Kidney (tissue), 22 donors: Measurements from ENCODE around the gene TST. TPM values are rescaled to one million over a fixed set of nuclear protein-coding genes. Genes with fewer than 3 reads are reported as not detected.

Source experiments
- DNase-seq, 5 donors: peaks; one replicate each; pipeline ENCODE4 v3.0.0-alpha.2; 2013 to 2020
- FAIRE-seq: peaks from 2 replicates; lab custom pipeline; 2012; peaks lifted over from hg19 to GRCh38; lab: Jason Lieb, UNC
- H3K27ac ChIP-seq, 2 donors: one replicate each; pipeline ENCODE4 v1.7.0; 2013; ENCODE audit warnings: low read depth in 2 of 2, low read length in 2 of 2, inconsistent platforms in 1 of 2
- H3K27me3 ChIP-seq: one replicate; pipeline ENCODE4 v1.7.1; 2013; ENCODE audit warnings: low read length, inconsistent platforms; ENCODE audit not compliant: control insufficient read depth, insufficient read depth
- H3K36me3 ChIP-seq, 3 donors: one replicate each; pipeline versions ENCODE4 v1.7.0 to v1.7.1; 2013; ENCODE audit warnings: low read length in 3 of 3, control low read depth in 1 of 3, inconsistent platforms in 1 of 3; ENCODE audit not compliant: insufficient read depth in 3 of 3, control insufficient read depth in 2 of 3
- H3K4me1 ChIP-seq, 3 donors: one replicate each; pipeline versions ENCODE4 v1.7.0 to v1.7.1; 2013; ENCODE audit warnings: low read length in 3 of 3, inconsistent platforms in 1 of 3, low read depth in 1 of 3; ENCODE audit not compliant: control insufficient read depth in 2 of 3, insufficient read depth in 2 of 3
- H3K4me3 ChIP-seq, 3 donors: one replicate each; pipeline versions ENCODE4 v1.7.0 to v1.8.1; 2013; ENCODE audit warnings: low read length in 3 of 3, control low read depth in 1 of 3, inconsistent platforms in 1 of 3
- H3K9ac ChIP-seq, 3 donors: one replicate each; pipeline versions ENCODE4 v1.7.0 to v1.7.1; 2013; ENCODE audit warnings: low read length in 3 of 3, control low read depth in 1 of 3, inconsistent platforms in 1 of 3
- H3K9me3 ChIP-seq, 3 donors: one replicate each; pipeline versions ENCODE4 v1.7.0 to v1.7.1; 2013; ENCODE audit warnings: low read length in 3 of 3, control low read depth in 1 of 3, inconsistent platforms in 1 of 3; ENCODE audit not compliant: control insufficient read depth in 2 of 3, insufficient read depth in 1 of 3
- CTCF ChIP-seq: IDR thresholded peaks from 3 replicates; pipeline ENCODE4 v1.5.1; 2012; ENCODE audit warnings: mild to moderate bottlenecking, moderate library complexity, borderline replicate concordance; ENCODE audit not compliant: insufficient read depth; ENCODE audit errors: extremely low read depth
- intact Hi-C: fragments of 100-400 bp; cut with DNase I; formaldehyde crosslinking; loops from one replicate; pipeline ENCODE4 v1.11.1; 2022
- long read RNA-seq, 10 donors: library from polyadenylated mRNA in 1 of 10; unstranded in 1 of 10; transcript quantifications; one replicate each; pipeline ENCODE4 v2.0.0 and lab custom pipeline, GENCODE V29; 2021 to 2026
- polyA plus RNA-seq: library from polyadenylated mRNA; stranded (reverse); fragments of 350-450 nt; fragmentation: Illumina TruSeq; extraction: RNeasy Lipid Tissue Mini Kit (QIAGEN cat#74804); gene quantifications from one replicate; pipeline ENCODE4 v1.2.3, GENCODE V29; 2014; ENCODE audit warnings: low read depth, low replicate concordance; ENCODE audit not compliant: insufficient read depth
- total RNA-seq: library from RNA; stranded (reverse); fragmentation: NEBNext Ultra II Directional; extraction: Animal tissue kit (Norgen Biotek cat#: 25700); gene quantifications from one replicate; pipeline ENCODE4 v1.2.1, GENCODE V29; 2021
- donor health status: control.
- donor health status: control.
- donor health status: control.
- donor health status: control.
- donor health status: control.
- donor health status: DM: yes; HTN: yes; CAD: no.
- donor health status: Normal renal cell carcinoma (clear cell type).

The TST gene
- total RNA-seq: 48.7 TPM
- 283 TPM for polyA plus RNA-seq
- long read RNA-seq, donor 1, transcript TST-201 (3 exons, 1,211 nt): major isoform, 7 of 159 reads
- long read RNA-seq, donor 1, partial matches to known transcripts: 148 of 159 reads
- long read RNA-seq, donor 1, other reads (novel, unspliced or antisense): 0 of 159 reads
- long read RNA-seq, donor 2, transcript TST-202 (2 exons, 1,797 nt): major isoform, 11 of 149 reads
- long read RNA-seq, donor 2, transcript TST-201 (3 exons, 1,211 nt): minor isoform, 7 of 149 reads
- long read RNA-seq, donor 2, partial matches to known transcripts: 108 of 149 reads
- long read RNA-seq, donor 2, other reads (novel, unspliced or antisense): 23 of 149 reads
- long read RNA-seq, donor 3, transcript TST-202 (2 exons, 1,797 nt): major isoform, 10 of 80 reads
- long read RNA-seq, donor 3, transcript TST-201 (3 exons, 1,211 nt): minor isoform, 7 of 80 reads
- long read RNA-seq, donor 3, partial matches to known transcripts: 63 of 80 reads
- long read RNA-seq, donor 3, other reads (novel, unspliced or antisense): 0 of 80 reads
- long read RNA-seq, donor 4, transcript TST-202 (2 exons, 1,797 nt): major isoform, 15 of 108 reads
- long read RNA-seq, donor 4, transcript TST-201 (3 exons, 1,211 nt): minor isoform, 8 of 108 reads
- long read RNA-seq, donor 4, partial matches to known transcripts: 80 of 108 reads
- long read RNA-seq, donor 4, other reads (novel, unspliced or antisense): 5 of 108 reads
- long read RNA-seq, donor 5, partial matches to known transcripts: 0 of 1 reads
- long read RNA-seq, donor 5, other reads (novel, unspliced or antisense): 0 of 1 reads
- long read RNA-seq, donor 6, transcript TST-202 (2 exons, 1,797 nt): major isoform, 9 of 96 reads
- long read RNA-seq, donor 6, transcript TST-201 (3 exons, 1,211 nt): minor isoform, 7 of 96 reads
- long read RNA-seq, donor 6, partial matches to known transcripts: 72 of 96 reads
- long read RNA-seq, donor 6, other reads (novel, unspliced or antisense): 8 of 96 reads
- long read RNA-seq, donor 7, transcript TST-202 (2 exons, 1,797 nt): major isoform, 12 of 24 reads
- long read RNA-seq, donor 7, transcript TST-201 (3 exons, 1,211 nt): minor isoform, 7 of 24 reads
- long read RNA-seq, donor 7, partial matches to known transcripts: 2 of 24 reads
- long read RNA-seq, donor 7, other reads (novel, unspliced or antisense): 3 of 24 reads
- long read RNA-seq, donor 8, transcript TST-201 (3 exons, 1,211 nt): major isoform, 7 of 68 reads
- long read RNA-seq, donor 8, transcript TST-202 (2 exons, 1,797 nt): minor isoform, 6 of 68 reads
- long read RNA-seq, donor 8, partial matches to known transcripts: 50 of 68 reads
- long read RNA-seq, donor 8, other reads (novel, unspliced or antisense): 5 of 68 reads
- long read RNA-seq, donor 9, transcript TST-202 (2 exons, 1,797 nt): minor isoform, 7 of 48 reads
- long read RNA-seq, donor 9, transcript TST-201 (3 exons, 1,211 nt): major isoform, 9 of 48 reads
- long read RNA-seq, donor 9, partial matches to known transcripts: 32 of 48 reads
- long read RNA-seq, donor 9, other reads (novel, unspliced or antisense): 0 of 48 reads
- long read RNA-seq, donor 10, transcript TST-202 (2 exons, 1,797 nt): major isoform, 11 of 78 reads
- long read RNA-seq, donor 10, partial matches to known transcripts: 64 of 78 reads
- long read RNA-seq, donor 10, other reads (novel, unspliced or antisense): 0 of 78 reads

- DNase-seq (peak; percentile 86 to 92 (median 91)), FAIRE-seq (no peak)
- H3K27me3 ChIP-seq: no peaks in the 10 kb centered on the region
- peak; percentile 1 for TF ChIP-seq CTCF
- peak within 1 kb of the TSS; percentile 77 to 90 (median 84) for H3K4me3 ChIP-seq
- peak within 1 kb of the TSS; percentile 70 to 86 (median 76) for H3K9ac ChIP-seq
- H3K36me3 ChIP-seq: no peaks in the 10 kb centered on the region
- H3K4me1 ChIP-seq: peaks cover 0 to 31% (median 5%) of the 10 kb centered on the region in 3 donors
- H3K9me3 ChIP-seq: no peaks in the 10 kb centered on the region
- H3K27ac ChIP-seq: peak within 1 kb of the TSS; percentile 84 to 90
- intact Hi-C loops: no loop called here
These were observed at the start of gene TST, which contains the start of gene MPST for GRCh38 chr22:37019309-37020191. Gene TST, minus strand, starts transcription at chr22:37019447. Its CDS starts 715 bp downstream, at chr22:37018732. Gene MPST, plus strand, starts transcription at chr22:37019742. Its CDS starts 95 bp downstream, at chr22:37019837.

GRCh38 chr22:37068859-37069258, 49.6 kb upstream of the TST start:
- intact Hi-C loops: no loop called here

More at GRCh38 chr22:37068859-37069258, 49.6 kb upstream of the TST start:
- DNase-seq: peak in 3 of 5 donors; percentile 64 to 66 (median 64)
- H3K27me3 ChIP-seq: peaks cover 10% of the 10 kb centered on the region
- no peaks in the 10 kb centered on the region for H3K36me3 ChIP-seq
- H3K9ac ChIP-seq: no peak overlapping the region
- no peaks in the 10 kb centered on the region for H3K4me1 ChIP-seq
- peaks cover 0 to 6% (median 0%) of the 10 kb centered on the region in 3 donors for H3K9me3 ChIP-seq
- TF ChIP-seq CTCF: no peak
- H3K4me3 ChIP-seq: no peak overlapping the region
- no peak overlapping the region for H3K27ac ChIP-seq
- no peak for FAIRE-seq
